ENCODE data around the gene CXCL14.
A peak's percentile ranks its signal among the peaks of the same experiment; 100 is the strongest.

Gene CXCL14

GRCh38 chr5:135567661-135568060, 11.1 kb downstream of the CXCL14 start:
- DNase-seq: no peak

DNA sequence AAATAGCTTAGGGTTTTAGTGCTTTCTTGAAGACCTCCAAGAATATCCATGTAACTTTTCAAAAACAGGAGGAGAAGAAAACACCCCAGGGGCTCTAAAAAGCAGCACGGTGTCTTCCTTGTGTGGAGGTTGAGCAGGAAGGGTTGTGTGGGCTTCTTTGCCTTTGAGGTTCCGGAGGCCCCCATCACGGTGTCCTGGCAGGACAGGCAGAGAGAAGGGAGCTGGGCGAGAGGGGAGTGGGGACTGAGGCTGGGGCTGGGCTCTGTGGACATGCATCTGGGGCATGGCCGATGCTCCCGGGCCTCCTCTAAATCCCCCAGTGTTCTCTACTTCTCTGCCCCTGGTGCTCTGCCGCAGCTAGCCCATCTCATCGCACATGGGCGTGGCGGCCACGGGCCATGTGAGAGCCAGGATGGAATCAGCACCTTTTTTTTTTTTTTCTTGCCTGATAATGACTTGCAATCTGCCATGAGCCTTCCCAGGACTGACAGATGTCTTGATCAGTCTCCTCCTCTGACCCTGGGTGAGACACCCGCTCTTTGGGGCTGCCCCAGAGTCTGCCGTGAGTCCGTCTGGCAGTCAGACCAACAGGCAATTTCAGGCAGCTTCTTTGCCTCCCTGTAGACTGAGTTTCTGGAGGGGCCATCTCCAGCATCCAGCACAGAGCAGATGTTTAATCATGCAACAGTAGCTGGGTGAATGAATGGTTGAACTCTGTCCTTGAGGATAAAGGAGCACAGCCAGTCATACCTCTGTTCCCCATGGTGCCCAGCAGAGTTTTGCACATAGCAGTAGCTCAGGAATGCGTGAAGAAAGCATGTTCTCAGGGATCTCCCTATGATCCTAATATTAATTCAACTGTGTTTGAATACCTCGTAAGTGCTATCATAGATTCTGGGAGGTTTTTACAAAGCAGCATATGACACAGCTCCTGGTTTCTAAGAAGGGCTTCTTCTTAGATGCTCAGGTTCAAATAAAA, 12.1 kb downstream of the CXCL14 start:
- no peak for DNase-seq

DNA sequence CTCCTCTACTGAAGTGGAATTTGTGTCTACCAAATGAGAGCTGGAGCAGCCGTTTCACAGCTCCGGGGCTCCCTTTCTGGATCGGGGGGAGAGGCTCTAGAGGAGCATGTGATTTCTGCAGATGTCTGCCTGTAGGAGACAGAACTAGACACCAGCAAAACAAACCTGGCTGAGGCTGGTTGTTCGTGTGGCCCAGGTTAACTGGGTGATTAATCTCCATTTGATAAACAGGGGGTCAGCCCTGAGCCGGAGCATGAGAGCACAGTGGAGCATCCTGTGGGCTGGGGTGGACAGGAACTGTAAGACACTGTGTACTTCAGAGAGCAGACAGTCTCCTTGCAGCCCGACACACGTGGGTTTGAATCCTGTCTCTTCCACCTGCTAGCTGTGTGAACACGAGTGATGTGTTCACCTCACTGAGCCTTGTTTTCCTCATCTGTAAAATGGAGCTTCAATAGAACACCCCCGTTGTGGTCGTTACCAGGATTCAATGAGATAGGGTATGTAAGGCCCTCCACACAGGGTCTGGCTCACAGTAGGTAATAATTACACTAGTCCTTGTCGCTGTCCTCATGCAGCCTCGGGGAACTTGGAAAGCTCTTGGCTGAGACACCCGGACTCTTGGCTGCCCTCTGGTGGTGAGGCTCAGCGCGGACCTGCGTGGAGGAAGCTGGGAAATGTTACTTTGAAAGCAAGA, 12.9 kb downstream of the CXCL14 start:
- DNase-seq: peak in 10 of 14 donors; percentile 5 to 71 (median 40)

GRCh38 chr5:135565266-135565665, 13.5 kb downstream of the CXCL14 start:
- no peak for DNase-seq

GRCh38 chr5:135564331-135564730, 14.5 kb downstream of the CXCL14 start:
- no peak for DNase-seq

GRCh38 chr5:135561266-135561665, 17.5 kb downstream of the CXCL14 start:
- no peak for DNase-seq

GRCh38 chr5:135560858-135561257, 17.9 kb downstream of the CXCL14 start:
- peak in 13 of 14 donors; percentile 7 to 67 (median 43) for DNase-seq

GRCh38 chr5:135559354-135559753, 19.4 kb downstream of the CXCL14 start:
- DNase-seq: no peak

- DNase-seq: peak in 3 of 14 donors; percentile 9 to 48 (median 28)
Observed at GRCh38 chr5:135557076-135557838, 21.5 kb downstream of the CXCL14 start.

DNA sequence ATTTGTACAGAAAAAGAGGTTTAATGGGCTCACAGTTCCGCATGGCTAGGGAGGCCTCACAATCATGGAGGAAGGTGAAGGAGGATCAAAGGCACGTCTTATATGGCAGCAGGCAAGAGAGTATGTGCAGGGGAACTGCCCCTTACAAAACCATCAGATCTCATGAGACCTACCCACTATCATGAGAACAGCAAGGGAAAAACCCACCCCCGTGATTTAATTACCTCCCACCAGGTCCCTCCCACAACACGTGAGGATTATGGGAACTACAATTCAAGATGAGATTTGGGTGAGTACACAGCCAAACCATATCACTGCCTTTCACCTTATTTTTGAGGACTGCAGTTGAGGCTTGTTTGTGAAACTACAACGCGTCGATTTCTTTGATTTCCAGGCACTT, 22.2 kb downstream of the CXCL14 start:
- no peak for DNase-seq

- no peak for DNase-seq
Observed at GRCh38 chr5:135555530-135555929, 23.3 kb downstream of the CXCL14 start.

- peak in 1 of 14 donors; percentile 42 for DNase-seq
Observed at GRCh38 chr5:135553688-135554462, 24.9 kb downstream of the CXCL14 start.

- DNase-seq: peak in 11 of 14 donors; percentile 4 to 67 (median 27)
Observed at GRCh38 chr5:135551593-135552447, 27.0 kb downstream of the CXCL14 start.

- no peak for DNase-seq
Observed at GRCh38 chr5:135549413-135549812, 29.4 kb downstream of the CXCL14 start.

DNA sequence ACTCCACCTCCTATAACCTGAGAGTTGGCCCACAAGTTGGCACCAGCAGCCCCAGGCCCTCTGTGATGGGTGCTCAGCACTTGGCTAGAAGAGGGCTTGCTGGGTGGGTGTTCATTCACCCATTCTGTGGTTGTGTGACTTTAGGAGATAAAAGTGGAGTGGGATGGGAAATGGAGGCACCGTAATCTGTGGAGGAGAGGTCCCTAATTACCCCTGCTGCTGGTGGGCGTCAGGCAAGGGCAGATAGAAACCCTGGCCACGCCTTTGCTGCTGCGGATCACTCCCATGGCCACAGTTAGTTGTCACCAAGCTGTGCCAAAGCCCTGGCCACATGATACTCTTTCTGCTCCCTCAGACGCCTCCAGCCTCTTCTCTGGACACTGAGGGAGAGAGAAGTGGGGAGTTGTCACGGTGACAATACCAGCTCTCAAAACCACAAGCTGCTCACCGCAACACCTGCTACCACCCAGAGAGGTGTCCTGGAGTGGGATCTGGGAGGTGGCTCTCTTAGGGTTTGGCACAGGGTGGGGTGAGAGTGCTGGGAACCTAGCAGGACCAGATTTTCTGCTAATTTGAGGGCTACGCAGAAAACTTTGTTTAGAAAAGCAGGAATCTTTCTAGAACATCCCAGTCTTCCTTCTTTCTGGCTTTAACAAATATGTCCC, 31.1 kb downstream of the CXCL14 start:
- no peak for DNase-seq

DNA sequence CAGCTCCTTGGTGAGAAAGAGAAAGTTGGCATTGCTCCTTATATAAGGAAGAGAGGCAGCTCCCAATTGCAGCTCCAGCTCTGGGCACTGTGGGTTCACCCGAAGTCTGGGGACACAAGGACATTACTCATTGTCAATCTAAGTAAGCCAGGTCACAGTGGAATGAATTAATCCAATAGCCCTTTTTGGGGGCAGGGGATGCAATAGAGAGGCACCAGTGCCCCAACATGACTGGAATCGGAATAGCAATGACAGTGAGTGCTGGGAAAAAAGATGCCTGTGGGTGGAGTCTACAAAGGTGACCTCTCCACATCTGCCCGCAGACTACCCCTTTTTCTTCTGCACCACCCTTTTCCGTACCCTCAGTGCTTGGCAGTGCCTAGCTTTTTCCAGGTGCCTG, 31.9 kb downstream of the CXCL14 start:
- no peak for DNase-seq

DNA sequence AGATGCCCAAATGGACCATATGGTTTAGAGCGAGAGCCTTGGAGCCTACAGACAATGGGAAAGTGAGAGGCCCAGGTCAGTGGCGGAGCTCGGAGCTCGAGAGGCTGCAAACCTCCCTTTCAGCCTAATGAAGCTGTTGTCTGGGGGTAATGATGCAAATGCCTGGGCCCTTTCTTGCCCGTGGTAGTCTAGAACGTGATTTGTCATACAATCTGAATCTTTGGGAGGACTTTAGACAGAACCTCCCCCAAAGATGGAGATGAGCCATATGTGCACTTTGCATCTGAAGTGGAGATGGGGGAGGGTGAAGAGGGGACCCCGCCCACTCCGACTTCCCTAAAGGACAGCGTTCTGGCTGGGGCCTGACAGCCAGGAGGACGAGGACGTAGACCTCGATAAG, 32.7 kb downstream of the CXCL14 start:
- DNase-seq: no peak

DNA sequence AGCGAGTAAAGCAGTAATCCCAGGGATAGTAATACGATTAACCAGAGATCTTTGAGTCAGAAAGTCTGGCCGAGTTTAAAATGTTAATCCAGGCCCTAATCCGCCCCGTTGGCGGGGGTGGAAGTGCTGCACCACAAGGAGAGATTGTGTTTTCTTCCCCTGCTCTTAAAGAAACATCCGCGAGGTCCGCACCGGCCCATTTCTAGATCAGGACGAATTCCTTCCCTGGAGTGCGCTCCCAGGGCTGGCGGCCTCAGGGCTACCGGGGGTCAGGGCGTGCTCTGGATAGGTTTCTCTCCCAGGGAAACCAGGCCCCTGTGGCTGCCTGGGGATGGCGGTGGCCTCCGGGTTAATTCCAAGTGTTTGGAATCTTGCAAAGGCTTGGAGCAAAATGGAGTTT, 33.7 kb downstream of the CXCL14 start:
- no peak for DNase-seq

DNA sequence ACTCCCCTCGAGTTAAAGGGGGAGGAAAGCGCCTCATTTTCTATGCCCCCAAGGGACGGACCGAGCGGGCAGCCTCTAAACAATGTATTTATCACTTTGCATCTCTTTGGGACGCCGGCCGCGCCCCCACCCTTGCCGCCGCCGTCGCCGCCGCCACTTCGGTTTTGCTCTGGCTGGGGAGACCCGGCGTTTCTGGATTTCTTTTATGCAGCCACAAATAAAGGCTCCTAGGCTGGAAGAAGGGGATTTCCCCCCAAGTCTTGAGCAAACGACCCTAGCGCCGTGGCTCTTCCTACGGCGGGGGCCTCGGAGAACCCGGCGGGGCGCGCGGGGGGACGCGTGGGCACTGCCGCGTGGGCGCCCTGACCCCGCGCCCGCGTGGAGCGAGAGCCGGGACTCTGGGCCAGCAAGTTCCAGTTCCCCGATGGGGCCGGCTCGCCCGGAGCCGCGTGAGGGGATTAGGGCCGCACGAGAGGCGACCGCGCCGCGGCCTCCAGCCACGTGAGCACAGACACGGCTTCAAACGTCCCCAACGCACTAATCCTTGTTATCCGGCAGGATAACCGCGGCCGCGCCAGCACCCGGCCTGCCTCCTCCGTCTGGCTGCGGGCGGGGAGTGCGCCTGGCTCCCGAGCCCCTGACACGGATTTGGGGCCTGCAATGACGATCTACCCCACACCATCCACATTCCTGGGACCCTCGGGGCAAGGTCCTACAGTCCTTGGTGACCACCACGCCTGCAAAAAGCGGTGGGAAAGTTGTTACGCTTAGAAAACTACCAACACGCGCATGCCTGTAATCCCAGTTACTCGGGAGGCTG, 35.1 kb downstream of the CXCL14 start:
- DNase-seq: no peak

Data from C1 segment of cervical spinal cord (tissue), 14 donors.